GM12873 (cell line): Measurements from ENCODE around the gene NMU.

Experiments
- TF ChIP-seq, protein P1 (sequence below): IDR thresholded peaks from 2 replicates; pipeline ENCODE4 v1.5.1; 2012; ENCODE audit warnings: low read depth, mild to moderate bottlenecking, moderate library complexity, low read length, control low read depth; ENCODE audit not compliant: insufficient read depth; ENCODE audit errors: missing control alignments

The NMU gene

DNA sequence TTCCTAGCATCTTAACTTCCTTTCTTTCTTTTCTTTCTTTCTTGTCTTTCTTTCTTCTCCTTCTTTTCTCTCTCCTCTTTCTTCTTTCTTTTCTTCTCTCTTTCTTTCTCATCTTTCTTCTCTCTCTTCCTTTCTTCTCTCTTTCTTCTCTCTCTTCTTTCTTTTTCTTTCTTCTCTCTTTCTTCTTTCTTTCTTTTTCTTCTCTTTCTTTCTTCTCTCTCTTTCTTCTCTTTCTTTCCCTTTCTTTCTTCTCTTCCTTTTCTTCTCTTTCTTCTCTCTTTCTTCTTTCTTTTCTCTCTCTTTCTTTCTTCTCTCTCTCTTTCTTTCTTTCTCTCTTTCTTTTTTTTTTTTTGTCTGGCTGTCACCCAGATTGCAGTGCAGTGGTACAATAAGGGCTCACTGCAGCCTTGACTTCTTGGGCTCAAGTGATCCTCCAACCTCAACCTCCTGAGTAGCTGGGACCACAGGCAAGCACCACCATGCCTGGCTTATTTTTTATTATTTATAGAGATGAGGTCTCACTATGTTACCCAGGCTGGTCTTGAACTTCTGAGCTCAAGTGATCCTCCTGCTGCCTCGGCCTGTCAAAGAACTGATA lies 17.5 kb downstream of the NMU start:
- TF ChIP-seq, protein P1, sequence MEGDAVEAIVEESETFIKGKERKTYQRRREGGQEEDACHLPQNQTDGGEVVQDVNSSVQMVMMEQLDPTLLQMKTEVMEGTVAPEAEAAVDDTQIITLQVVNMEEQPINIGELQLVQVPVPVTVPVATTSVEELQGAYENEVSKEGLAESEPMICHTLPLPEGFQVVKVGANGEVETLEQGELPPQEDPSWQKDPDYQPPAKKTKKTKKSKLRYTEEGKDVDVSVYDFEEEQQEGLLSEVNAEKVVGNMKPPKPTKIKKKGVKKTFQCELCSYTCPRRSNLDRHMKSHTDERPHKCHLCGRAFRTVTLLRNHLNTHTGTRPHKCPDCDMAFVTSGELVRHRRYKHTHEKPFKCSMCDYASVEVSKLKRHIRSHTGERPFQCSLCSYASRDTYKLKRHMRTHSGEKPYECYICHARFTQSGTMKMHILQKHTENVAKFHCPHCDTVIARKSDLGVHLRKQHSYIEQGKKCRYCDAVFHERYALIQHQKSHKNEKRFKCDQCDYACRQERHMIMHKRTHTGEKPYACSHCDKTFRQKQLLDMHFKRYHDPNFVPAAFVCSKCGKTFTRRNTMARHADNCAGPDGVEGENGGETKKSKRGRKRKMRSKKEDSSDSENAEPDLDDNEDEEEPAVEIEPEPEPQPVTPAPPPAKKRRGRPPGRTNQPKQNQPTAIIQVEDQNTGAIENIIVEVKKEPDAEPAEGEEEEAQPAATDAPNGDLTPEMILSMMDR, result no peak

DNA sequence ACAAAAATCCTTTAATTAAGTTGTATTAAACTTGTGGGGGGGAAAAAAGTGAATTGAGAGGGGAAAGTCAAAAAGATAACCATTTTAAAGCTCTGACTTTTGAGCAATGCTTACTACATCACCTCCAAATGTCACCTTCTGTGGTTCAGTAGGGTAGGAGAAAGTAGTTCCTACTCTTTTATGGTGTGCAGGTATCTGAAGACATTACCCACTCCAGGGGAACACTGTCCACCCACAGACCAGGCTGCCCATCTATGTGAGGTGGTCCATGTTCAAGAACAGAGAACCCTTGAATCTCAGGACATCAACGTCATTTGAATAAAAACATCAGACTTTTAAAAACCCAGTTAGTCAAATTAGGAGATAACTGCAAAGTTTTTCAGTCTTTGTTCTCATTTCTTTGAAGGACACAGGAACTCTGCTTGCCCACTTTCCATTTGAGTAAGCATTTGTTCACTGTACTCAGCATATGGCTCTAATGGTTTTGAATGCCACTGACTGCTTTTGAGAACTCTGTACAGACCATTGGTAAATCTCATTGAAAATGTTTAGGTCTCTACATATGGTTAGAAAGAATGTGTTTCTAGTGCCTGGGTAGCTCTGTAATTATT lies 18.4 kb downstream of the NMU start:
- TF ChIP-seq, protein P1, result no peak

DNA sequence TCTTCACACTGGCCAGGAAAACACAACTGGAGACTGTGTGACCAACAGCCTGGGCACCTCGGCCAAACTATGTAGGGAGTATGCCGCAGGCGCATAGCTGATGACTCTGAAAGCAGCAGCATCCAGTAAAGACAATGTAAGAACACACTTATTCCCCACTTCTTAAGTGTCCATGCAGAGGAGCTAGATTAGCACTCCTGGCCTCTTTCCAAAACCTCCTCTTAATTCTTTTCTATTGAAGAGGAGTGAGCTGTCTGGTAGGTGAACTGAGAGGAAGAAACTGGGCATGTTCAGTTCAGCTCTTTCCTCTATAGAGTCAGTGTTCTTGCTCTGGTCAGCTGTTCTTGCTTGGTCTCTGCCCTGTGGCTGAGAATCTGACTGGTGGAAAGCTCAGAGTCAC lies 21.1 kb downstream of the NMU start:
- TF ChIP-seq, protein P1, result no peak

DNA sequence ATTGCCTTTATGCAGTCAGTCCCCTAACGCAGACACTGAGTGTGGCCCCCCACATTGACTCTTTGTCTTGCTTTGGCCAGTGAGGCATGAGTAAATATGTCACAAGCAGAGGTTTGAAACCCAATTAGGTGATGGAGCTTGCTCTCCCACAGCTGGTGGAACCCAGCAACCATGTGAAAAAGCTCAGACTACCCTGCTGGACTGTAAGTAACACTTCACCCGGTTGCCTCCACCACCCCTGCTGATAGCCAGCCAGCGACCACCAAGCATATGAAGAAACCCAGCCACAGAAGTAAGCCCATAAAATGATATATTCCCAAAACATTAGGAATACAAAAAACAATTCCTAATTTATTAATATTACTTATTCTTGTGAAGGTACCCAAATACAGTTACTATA lies 22.5 kb downstream of the NMU start:
- TF ChIP-seq, protein P1, result no peak

DNA sequence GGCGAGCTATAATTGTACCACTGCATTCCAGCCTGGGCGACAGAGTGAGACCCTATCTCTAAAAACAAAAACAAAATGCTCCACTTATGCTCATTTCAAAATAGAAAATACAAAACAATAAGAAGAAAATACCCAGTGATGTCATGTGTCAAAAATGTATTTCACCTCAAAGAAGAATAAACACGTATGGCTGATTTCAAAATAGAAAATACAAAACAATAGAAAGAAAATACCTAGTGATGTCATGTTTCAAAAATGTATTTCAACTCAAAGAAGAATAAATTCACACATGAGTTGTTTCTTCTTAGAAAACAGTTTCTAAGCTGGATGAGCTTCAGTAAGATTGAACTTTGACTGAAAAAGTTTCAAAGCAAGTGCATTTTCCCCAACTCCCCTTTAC lies 23.8 kb downstream of the NMU start:
- TF ChIP-seq, protein P1, result no peak

DNA sequence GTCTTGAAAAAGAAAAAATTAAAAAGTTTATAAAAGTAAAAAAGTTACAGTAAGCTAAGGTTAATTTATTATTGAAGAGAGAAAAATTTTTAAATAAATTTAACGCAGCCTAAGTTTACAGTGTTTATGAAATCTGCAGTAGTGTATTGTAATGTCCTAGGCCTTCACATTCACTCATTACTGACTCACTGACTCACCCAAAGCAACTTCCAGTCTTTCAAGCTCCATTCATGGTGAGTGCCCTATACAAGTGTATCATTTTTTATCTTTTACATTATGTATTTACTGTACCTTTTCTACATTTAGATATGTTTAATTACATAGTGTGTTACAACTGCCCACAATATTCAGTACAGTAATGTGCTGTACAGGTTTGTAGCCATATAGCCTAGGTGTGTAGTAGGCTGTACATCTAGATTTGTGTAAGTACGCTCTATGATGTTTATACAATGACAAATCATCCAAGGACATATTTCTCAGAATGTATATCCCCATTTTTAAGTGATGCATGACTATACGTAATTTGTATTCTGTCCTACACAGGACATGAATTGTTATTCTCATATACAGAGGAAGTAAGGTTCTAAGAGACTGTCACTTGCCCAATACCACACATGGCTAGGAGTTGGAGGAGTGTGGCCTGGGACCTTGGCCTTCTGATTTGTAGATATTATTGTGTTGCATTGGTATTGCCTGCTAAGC lies 24.6 kb downstream of the NMU start:
- TF ChIP-seq, protein P1, result no peak

DNA sequence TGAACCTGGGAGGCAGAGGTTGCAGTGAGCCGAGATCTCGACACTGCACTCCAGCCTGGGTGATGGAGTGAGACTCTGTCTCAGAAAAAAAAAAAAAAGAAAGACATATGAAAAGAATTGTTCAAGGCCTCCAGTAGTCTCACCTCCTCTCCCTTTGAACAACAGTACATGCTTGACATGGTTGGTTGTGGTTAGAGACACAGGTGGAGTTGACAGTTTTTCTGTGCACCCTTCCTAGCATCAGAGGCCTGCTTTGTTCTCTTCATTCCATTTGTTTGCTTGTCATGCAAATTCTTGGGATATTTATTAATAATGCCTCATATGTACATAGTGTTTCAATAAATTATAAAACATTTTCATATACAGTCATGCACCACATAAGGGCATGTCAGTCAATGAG lies 25.7 kb downstream of the NMU start:
- TF ChIP-seq, protein P1, result no peak
